HG03558 (cell line): ENCODE results near the gene SDF2L1.
A peak's percentile ranks its signal among the peaks of the same experiment; 100 is the strongest.
"Not testable (repeated sequence)": the region's sequence is repeated elsewhere in the genome, so short reads cannot be mapped to it uniquely, and the experiment has no call there.

Experiments
- ATAC-seq: cut with Tn5 transposase; IDR thresholded peaks from one replicate; pipeline ENCODE4 v1.9.1; 2021; ENCODE audit warnings: moderate number of reproducible peaks; ENCODE audit not compliant: unreplicated experiment; ENCODE audit errors: extremely low read depth

SDF2L1 gene

GRCh38 chr22:21641789-21642583, at the start of gene SDF2L1:
Gene SDF2L1 (plus strand): TSS chr22:21642302. CDS start chr22:21642337, 35 bp downstream.
- peak; percentile 76 for ATAC-seq

GRCh38 chr22:21592422-21592821, 49.7 kb upstream of the SDF2L1 start:
- ATAC-seq = no peak

- ATAC-seq = no peak
Measured at GRCh38 chr22:21593406-21594232, 48.5 kb upstream of the SDF2L1 start.

GRCh38 chr22:21594865-21595452, 47.1 kb upstream of the SDF2L1 start:
- no peak for ATAC-seq

- not testable (repeated sequence) for ATAC-seq
Measured at GRCh38 chr22:21596356-21597135, 45.6 kb upstream of the SDF2L1 start.

GRCh38 chr22:21598302-21598701, 43.8 kb upstream of the SDF2L1 start:
- ATAC-seq = no peak

GRCh38 chr22:21599053-21599893, 42.8 kb upstream of the SDF2L1 start:
- no peak for ATAC-seq

GRCh38 chr22:21602579-21602978, 39.5 kb upstream of the SDF2L1 start:
- ATAC-seq = no peak

- ATAC-seq = no peak
Measured at GRCh38 chr22:21603973-21604372, 38.1 kb upstream of the SDF2L1 start.

GRCh38 chr22:21605887-21606564, 36.1 kb upstream of the SDF2L1 start:
- ATAC-seq = no peak

- ATAC-seq = no peak
Measured at GRCh38 chr22:21606775-21607174, 35.3 kb upstream of the SDF2L1 start.

GRCh38 chr22:21609556-21610157, 32.4 kb upstream of the SDF2L1 start:
- not testable (repeated sequence) for ATAC-seq

GRCh38 chr22:21611210-21611977, 30.7 kb upstream of the SDF2L1 start:
- ATAC-seq = no peak

- ATAC-seq = no peak
Measured at GRCh38 chr22:21612858-21613257, 29.2 kb upstream of the SDF2L1 start.

GRCh38 chr22:21613553-21614233, 28.4 kb upstream of the SDF2L1 start:
- ATAC-seq = no peak

- ATAC-seq = no peak
Measured at GRCh38 chr22:21615731-21616130, 26.4 kb upstream of the SDF2L1 start.

GRCh38 chr22:21617337-21617736, 24.8 kb upstream of the SDF2L1 start:
- ATAC-seq = not testable (repeated sequence)
